Hematopoietic multipotent progenitor cell treated with erythropoietin and hydrocortisone succinate and interleukin-3 and kit ligand, for 4 days (in vitro differentiated cells): ENCODE measurements around the gene CD93.

Source experiments
- DNase-seq: peaks from one replicate; pipeline ENCODE4 v3.0.0-alpha.2; 2015

CD93 gene

DNA sequence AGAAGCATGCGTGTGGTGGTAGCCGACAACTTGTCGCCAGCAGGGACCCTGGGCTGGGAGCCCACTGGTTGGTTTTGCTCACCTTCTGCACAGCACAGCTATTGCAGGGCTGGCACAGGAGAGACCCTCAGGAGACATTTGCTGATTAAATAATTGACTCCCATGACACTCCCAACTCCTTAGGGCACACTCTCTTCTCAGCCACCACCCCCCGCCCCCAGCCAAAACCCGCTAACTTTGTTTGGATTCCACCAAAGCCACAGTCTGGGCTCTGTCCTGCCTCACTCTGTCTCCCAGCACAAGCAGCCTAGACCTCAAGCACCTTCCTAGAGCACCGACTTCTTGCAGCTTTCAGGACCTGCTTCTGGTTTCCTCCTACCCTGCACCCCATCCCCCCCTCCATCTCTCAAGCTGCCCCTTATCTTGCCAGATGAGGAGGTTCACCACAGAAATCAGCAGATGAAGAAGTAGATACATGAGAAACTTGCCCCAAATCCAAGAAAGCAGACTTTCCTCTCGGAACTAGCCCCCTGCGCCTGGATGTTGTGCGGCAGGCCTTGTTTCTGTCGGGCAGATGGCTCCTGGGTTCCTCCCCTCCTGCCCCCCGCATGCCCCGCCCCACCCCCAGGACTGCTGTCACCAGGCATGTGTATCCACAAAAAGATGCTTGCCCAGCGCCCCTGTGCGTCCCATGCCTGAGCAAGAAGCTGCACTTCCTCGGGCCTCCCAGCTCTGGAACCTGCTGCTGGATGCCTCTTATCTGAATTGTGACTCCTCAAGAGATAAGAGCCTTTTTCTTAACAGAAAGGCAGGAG is 35.0 kb upstream of the CD93 start:
- DNase-seq: peak; percentile 80

DNA sequence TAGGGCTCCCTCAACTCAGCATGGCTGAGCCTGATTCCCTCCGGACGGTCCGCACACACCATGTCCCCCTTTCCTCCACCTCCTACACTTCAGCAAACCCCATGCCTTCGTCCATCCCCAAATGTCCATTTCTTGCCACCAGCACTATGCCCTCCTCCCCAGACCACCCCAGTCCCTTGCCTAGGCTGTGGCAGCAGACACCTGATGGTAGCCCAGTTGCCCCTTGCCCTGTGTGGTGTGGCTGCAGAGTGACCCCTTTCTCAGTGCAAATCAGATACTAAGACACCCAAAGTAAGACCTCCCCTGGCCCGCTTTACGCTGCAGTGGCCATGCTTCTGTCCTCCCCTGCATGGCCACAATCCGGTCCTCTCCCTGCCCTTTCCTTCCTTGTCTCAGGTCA is 34.1 kb upstream of the CD93 start:
- no peak for DNase-seq

GRCh38 chr20:23119456-23120216 is 33.5 kb upstream of the CD93 start:
- no peak for DNase-seq

DNA sequence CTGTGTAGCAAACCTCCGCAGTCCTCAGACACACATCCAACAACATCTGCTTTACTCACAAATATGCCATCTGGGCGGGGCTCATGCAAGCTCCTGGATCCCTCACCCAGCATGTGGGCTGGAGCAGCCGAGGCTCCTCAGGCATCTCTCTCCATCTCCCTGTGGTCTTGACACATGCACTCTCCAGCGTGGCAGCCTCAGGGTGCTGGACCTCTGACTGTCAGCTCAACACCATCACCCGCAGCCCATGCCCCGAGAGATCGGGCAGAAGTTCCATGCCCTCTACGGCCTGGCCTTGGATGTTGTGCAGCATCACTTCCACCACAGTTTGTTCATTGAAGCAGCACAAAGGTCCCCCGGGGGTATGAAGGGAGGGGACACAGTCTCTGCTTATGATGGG is 32.6 kb upstream of the CD93 start:
- DNase-seq: no peak

DNA sequence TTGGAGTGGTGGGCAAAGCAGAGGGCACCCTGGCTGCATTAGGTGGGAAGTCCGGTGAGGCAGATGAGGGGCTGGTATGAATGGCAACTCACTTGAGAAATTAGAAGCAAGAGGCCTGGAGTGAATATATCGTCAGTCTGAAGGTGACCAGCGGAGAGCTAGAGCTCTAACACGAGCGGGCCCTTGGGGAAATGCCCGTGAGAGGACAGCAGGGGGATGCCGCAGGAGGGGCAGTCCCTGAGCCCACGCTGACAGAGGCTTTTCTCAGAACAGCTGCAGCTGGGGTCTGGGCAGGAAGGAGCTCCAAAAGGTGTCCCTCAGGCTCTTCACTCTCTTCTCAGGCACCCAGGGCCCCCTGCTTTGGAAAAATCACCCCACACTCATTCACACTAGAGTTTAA is 32.0 kb upstream of the CD93 start:
- DNase-seq: no peak

DNA sequence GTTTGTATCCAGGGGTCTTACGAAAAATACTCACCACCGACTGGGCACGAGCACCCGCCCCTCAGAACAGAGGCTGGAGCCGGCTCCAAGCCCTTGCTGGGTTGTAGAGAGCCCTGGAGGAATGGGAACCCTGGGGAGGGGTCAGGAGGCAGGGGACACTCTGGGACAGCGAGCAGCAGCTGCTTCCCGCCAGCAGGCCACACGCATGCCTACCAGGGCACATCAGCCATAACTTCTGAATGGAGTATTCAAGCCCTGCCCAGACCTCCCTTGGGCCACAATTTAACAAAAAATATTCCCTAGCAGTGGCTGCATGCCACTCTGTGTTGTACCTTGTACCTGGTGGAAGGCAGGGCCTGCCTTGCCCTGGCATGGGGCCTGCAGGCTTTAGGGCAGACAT is 31.6 kb upstream of the CD93 start:
- DNase-seq: no peak

DNA sequence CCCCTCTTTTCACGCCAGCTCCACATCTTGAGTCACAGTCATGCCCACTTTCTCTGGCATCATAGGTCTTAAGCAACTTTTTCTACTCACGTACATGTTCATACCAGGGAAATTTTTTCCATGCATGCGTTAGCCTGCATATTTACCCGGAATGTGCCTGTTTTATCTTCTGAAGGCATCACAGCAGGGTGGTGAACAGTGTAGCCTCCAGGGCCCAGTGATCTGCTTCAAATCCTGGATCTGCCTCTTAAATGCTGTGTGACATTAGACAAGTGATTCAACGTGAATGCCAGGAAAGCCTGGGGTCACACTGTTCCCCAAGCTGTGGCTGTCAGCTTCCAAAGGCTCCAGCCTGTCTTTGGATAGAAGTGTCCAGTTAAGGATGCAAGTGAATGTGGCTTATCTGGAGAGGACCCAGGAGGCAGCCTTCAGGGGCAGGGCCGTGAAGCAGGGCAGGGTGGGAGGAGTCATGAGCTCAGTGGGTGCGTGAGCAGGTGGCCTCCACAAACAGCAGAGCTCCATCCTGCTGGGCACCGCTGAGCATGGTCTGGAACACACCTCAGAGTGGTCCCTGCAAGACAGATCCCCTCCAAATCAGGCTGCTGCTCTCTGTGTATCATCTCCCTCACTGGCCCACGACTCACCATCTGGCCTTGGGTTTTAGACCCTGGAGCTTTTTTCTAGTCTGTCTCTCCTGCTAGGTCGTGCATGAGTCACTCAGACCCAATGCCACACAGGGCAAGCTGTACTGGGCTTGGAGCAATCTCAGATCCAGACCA is 30.4 kb upstream of the CD93 start:
- no peak for DNase-seq

- peak; percentile 31 for DNase-seq
Observed at GRCh38 chr20:23115822-23116221, 29.7 kb upstream of the CD93 start.

GRCh38 chr20:23114448-23115082 is 28.4 kb upstream of the CD93 start:
- no peak for DNase-seq

GRCh38 chr20:23114018-23114417 is 27.9 kb upstream of the CD93 start:
- peak; percentile 60 for DNase-seq

- DNase-seq: no peak
Observed at GRCh38 chr20:23112595-23112994, 26.5 kb upstream of the CD93 start.

DNA sequence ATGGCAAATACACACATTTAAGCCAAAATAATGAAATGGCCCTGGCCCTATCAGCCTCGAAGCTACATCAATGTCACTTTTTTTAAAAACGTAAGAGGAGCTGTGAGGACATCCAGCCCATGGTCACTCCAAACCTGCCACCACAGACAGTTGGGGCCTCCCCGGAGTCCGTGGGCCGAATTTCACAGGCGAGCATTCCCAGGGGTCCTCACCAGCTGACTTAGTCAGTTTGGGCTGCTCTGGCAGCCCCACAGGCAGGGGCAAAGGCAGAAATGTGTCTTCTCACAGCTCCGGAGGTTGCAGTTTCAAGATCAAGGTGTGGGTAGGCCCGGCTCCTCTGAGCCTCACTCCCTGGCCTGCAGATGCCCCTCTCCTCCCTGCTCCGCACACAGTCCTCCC is 25.8 kb upstream of the CD93 start:
- no peak for DNase-seq

- DNase-seq: no peak
Observed at GRCh38 chr20:23111307-23111943, 25.3 kb upstream of the CD93 start.

DNA sequence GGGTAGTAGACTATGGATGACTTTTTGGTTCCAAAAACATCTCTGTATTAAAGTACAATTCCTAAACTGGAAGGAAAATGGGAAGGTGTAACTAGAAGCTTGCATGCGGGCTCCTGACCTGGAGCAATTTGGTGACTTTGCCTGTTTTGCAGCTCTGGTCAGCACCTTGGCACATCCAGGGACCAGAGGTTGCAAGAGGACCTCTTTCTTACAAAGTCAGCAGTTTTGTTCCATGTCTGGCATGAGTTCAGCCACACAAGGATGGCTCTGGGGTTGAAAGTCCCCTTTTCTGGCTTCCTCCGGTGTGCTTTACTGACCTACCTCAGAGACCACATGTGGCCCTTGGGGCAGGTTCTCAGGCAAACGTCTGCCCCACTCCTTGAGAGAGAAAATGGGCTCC is 22.7 kb upstream of the CD93 start:
- no peak for DNase-seq

- DNase-seq: no peak
Observed at GRCh38 chr20:23107466-23107865, 21.3 kb upstream of the CD93 start.

DNA sequence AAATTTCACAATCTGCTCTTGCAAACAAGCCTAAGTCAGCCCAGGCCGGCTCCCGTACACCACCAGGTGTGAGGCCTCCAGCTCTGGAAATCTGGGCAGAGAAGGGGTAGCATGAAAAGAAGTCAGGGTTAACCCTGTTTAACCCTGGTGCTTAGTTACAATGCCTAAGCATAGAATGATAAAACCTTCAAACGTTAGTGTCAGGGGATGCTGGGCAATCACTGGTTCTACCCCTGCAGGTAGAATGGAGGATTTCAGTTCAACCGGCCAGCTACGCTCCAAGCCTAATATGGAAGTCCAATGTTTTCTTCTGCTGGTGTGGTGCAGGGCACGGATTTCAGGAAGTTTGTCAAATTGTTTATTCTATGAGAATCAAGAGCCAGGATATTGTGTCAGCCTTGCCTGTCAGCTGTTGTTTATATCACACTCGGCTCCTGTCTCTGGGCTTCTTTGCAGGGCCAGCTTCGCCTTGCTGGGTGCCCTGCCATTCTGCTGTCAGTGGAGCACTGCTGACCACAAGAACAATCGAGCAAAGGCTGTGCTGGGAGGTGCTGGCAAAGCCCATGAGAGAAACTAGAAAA is 20.2 kb upstream of the CD93 start:
- no peak for DNase-seq

GRCh38 chr20:23105193-23105592 is 19.1 kb upstream of the CD93 start:
- no peak for DNase-seq

- DNase-seq: peak; percentile 25
Observed at GRCh38 chr20:23103284-23104018, 17.3 kb upstream of the CD93 start.

DNA sequence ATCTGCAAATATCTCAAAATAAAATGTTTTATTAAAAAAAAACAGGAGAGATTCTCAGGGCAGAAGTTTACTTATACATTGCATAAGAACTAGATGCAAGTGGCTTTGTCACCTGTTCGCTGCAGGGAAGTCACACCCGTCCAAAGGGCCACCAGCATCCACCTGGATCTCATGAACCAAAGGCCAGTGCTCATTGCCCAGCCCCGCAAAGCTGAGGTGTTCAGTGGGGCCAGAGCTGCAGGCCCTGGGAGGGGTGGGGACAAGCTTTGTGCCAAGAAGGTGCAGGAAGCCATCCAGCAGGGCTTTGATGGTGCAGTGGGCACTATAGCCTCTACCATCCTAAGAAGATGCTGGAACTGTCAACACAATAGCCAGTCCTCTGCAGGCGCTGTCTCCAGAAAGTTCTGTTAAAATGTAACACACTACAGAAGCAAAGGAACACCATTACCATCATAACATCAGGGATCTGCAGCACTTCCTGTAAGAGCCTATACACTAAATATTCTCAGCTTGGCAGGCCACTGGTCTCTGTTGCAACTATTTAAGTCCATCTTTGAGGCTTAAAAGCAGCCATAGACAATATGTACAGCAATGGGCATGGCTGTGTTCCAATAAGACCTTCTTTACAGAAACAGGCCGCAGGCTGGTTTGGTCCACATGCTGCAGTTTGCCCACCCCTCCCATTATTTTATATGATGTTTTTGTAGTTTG is 15.7 kb upstream of the CD93 start:
- DNase-seq: no peak

DNA sequence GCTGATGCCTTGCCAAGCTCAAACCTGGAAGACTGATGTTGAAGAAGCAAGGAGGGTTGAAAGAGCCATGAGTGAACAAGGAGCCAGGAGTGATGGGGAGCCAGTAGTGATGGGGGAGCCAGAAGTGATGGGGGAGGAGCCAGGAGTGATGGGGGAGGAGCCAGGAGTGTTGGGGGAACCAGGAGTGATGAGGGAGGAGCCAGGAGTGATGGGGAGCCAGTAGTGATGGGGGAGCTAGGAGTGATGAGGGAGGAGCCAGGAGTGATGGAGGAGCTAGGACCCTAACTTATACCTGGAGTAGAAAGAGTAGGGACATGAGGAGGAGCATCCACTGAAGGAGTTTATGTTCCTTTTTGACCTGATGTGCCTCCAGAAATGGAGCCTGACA is 14.6 kb upstream of the CD93 start:
- no peak for DNase-seq
